Natural killer cell (primary cell): Measurements from ENCODE around the gene CCNI2. TPM values are rescaled to one million over a fixed set of nuclear protein-coding genes. Genes with fewer than 3 reads are reported as not detected.

Source experiments
- ATAC-seq, 3 donors: fragments of 150-1000 bp in 2 of 3; fragments of 200-7000 bp in 1 of 3; cut with Tn5 transposase; 1 replicate in 1 of 3; 2 replicates in 2 of 3; pipeline ENCODE4 v1.10.0; 2021; ENCODE audit warnings: mild to moderate bottlenecking in 2 of 3, moderate library complexity in 2 of 3
- DNase-seq, 2 donors: peaks; one replicate each; pipeline versions ENCODE4 v3.0.0 to v3.0.0-alpha.2; 2013 to 2021; ENCODE audit warnings: mixed read lengths in 1 of 2
- H3K27ac ChIP-seq: one replicate; pipeline ENCODE4 v1.5.1; 2013; ENCODE audit warnings: mild to moderate bottlenecking, low read length
- H3K27me3 ChIP-seq: one replicate; pipeline ENCODE4 v1.6.1; 2013; ENCODE audit warnings: low read length; ENCODE audit not compliant: control insufficient read depth, insufficient read depth
- H3K36me3 ChIP-seq: one replicate; pipeline ENCODE4 v1.6.1; 2013; ENCODE audit warnings: low read length; ENCODE audit not compliant: control insufficient read depth, insufficient read depth
- H3K4me1 ChIP-seq: one replicate; pipeline ENCODE4 v1.6.1; 2013; ENCODE audit warnings: low read length; ENCODE audit not compliant: control insufficient read depth, insufficient read depth
- H3K4me3 ChIP-seq: one replicate; pipeline ENCODE4 v1.5.1; 2013; ENCODE audit warnings: low read length
- H3K9me3 ChIP-seq: one replicate; pipeline ENCODE4 v1.6.1; 2013; ENCODE audit warnings: low read length; ENCODE audit not compliant: control insufficient read depth, insufficient read depth
- H3K27ac Mint-ChIP-seq, 2 donors: one replicate each; pipeline ENCODE4 v1.8.0; 2022; ENCODE audit warnings: mild to moderate bottlenecking in 2 of 2, mixed read lengths in 2 of 2, moderate library complexity in 1 of 2
- H3K27me3 Mint-ChIP-seq, 2 donors: one replicate each; pipeline ENCODE4 v1.8.0; 2022; ENCODE audit warnings: low read depth in 2 of 2, mixed read lengths in 2 of 2
- H3K36me3 Mint-ChIP-seq: one replicate; pipeline ENCODE4 v1.8.0; 2022; ENCODE audit warnings: mixed read lengths
- H3K4me1 Mint-ChIP-seq, 2 donors: one replicate each; pipeline ENCODE4 v1.8.0; 2022; ENCODE audit warnings: mixed read lengths in 2 of 2
- H3K4me3 Mint-ChIP-seq: one replicate; pipeline ENCODE4 v1.8.0; 2022; ENCODE audit warnings: mild to moderate bottlenecking, moderate library complexity, mixed read lengths
- H3K9me3 Mint-ChIP-seq, 2 donors: one replicate each; pipeline ENCODE4 v1.8.0; 2022; ENCODE audit warnings: mixed read lengths in 2 of 2
- WGBS: methylation state at CpG from one replicate; pipeline ENCODE4 v1.1.7; 2013; ENCODE audit warnings: missing lambda C conversion rate; ENCODE audit not compliant: insufficient coverage; 5-methylcytosine and 5-hydroxymethylcytosine counted together
- intact Hi-C: fragments of 100-400 bp; cut with micrococcal nuclease; formaldehyde crosslinking; loops from one replicate; pipeline ENCODE4 v1.14.2; 2022
- total RNA-seq, 4 donors: library from RNA; stranded (reverse); fragments of 120-200 nt in 1 of 4; gene quantifications; one replicate each; pipeline versions ENCODE4 v1.2.3 to v1.2.4, GENCODE V29; 2013 to 2022
- TF ChIP-seq, protein P1 (sequence below): fragments of 200-600 bp; IDR thresholded peaks from one replicate; pipeline ENCODE4 v1.8.0; 2022; ENCODE audit warnings: antibody characterized with exemption

CCNI2 gene
- total RNA-seq, 3 donors from 2014 or later (not counting 1 experiment from before 2014, with no cell fraction given), result 0.23 to 1.5 TPM; not detected in 1

DNA sequence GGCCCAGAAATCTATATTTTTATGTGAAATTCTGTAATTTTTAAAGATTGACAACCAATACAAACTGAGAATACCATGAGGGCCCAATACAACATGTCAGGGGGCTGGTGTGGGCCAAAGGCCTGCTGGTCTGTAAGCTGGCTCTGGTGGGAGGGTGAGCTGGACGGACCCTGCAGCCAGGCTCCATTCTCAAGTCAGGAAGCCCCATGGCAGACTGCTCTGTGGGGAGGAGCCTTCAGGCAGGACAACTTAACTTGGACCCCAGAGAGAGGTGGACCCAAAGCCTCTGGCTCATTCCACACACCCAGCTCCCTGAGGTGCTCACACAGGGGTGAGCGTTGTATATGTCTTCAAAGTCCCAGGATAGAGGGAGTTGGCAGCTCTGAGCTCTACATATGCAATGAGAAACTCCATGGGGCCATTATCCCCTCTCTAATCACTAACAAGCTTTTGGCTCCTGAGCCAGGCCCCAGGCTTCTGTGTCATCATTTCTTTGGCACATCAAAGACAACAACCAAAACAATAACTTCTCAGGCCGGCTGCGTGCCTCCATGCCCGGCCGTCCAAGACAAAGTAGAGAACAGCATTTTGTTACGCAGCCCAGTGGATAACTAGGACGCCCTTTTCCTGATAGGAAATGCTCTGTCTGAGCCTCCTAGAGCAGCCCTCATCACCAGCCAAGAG, 23.4 kb downstream of the CCNI2 start:
- no peak for DNase-seq
- Mint-ChIP-seq H3K27me3 (peaks cover 0 to 4% of the 10 kb centered on the region in 2 donors), H3K4me1 (peaks cover 0 to 6% of the 10 kb centered on the region in 2 donors), H3K4me3 (no peak overlapping the region), H3K27ac (no peak overlapping the region), H3K36me3 (no peaks in the 10 kb centered on the region), H3K9me3 (no peaks in the 10 kb centered on the region)
- WGBS, result 95% methylated on average over 8 of the region's 8 CpGs
- TF ChIP-seq, protein P1, sequence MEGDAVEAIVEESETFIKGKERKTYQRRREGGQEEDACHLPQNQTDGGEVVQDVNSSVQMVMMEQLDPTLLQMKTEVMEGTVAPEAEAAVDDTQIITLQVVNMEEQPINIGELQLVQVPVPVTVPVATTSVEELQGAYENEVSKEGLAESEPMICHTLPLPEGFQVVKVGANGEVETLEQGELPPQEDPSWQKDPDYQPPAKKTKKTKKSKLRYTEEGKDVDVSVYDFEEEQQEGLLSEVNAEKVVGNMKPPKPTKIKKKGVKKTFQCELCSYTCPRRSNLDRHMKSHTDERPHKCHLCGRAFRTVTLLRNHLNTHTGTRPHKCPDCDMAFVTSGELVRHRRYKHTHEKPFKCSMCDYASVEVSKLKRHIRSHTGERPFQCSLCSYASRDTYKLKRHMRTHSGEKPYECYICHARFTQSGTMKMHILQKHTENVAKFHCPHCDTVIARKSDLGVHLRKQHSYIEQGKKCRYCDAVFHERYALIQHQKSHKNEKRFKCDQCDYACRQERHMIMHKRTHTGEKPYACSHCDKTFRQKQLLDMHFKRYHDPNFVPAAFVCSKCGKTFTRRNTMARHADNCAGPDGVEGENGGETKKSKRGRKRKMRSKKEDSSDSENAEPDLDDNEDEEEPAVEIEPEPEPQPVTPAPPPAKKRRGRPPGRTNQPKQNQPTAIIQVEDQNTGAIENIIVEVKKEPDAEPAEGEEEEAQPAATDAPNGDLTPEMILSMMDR, result no peak
- Histone ChIP-seq H3K4me1 (no peaks in the 10 kb centered on the region), H3K27me3 (peaks cover 2% of the 10 kb centered on the region), H3K36me3 (no peaks in the 10 kb centered on the region), H3K4me3 (no peak overlapping the region), H3K9me3 (no peaks in the 10 kb centered on the region), H3K27ac (no peak overlapping the region)
- intact Hi-C loops, result no loop called here
- no peak for ATAC-seq

DNA sequence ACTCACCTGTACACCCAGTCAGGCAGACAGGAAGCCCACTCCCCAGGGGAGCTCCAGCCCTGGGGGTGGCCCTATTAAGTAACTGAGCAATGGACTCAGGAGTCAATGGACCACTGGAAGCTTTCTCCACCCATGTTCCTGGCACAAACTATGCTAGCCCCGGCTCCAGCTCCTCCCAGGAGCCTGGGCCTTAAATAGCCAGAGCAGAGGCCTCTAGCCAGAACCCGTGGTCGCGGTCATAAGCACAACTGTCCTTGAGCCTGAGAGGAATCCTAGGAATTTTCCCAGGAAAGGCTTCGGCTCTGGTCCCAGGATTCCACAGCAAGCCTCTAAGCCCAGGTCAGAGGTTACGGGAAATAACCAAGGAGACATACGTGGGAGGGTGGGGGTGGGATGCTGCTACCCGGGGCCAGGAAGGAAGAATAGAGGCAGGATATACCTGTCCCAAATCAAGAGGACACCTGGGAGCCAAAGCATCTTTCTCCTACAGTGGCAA, 24.3 kb downstream of the CCNI2 start:
- TF ChIP-seq, protein P1, result no peak
- intact Hi-C loops, result no loop called here
- Histone ChIP-seq H3K27me3 (peaks cover 3% of the 10 kb centered on the region), H3K36me3 (no peaks in the 10 kb centered on the region), H3K4me3 (no peak overlapping the region), H3K27ac (no peak overlapping the region), H3K9me3 (no peaks in the 10 kb centered on the region), H3K4me1 (peaks cover 6% of the 10 kb centered on the region)
- DNase-seq, result no peak
- Mint-ChIP-seq H3K27ac (no peak overlapping the region), H3K27me3 (peaks cover 0 to 4% of the 10 kb centered on the region in 2 donors), H3K4me3 (no peak overlapping the region), H3K4me1 (peaks cover 0 to 7% of the 10 kb centered on the region in 2 donors), H3K36me3 (no peaks in the 10 kb centered on the region), H3K9me3 (no peaks in the 10 kb centered on the region)
- 94% methylated on average over 8 of the region's 8 CpGs for WGBS
- ATAC-seq, result no peak

DNA sequence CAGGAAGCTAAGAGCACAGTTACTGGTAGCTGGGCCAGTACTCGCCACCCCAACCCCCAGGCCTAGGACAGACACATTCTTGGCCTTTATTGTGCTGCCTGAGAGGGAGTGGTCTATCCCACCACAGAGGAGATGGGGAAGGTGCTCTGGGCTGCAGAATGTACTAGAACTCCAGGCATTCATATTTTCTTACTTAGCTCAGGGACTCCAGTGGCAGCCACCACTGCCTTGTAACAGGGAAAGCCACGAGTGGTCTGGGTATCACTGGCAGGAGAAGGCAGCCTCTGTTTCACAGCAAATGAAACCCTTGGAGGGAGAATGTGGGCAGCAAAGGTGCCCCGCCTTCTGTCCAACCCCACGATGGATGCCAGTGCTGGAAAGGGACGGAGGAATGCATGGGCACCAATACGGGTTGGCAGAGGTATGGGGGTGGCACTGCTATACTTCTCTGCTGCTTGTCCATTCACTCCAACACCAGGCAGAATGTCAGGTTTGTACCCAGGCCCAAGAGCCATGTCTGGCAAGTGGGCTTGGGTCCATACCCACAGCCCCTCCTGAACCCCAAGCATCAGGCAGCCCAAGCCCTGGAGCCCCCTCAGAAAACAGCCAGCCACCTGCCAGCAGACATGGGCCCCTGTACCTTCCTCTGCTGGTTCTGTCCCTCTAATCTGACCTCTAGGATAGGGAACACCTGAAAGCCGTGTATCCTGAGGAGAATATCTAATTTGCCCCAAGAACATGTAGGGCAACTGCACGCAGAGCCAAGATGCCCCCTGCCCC, 25.3 kb downstream of the CCNI2 start:
- peaks cover 0 to 4% of the 10 kb centered on the region in 2 donors for H3K27me3 Mint-ChIP-seq
- DNase-seq, result no peak
- no peak overlapping the region for H3K4me3 Mint-ChIP-seq
- no peaks in the 10 kb centered on the region for H3K36me3 Mint-ChIP-seq
- H3K9me3 ChIP-seq, result no peaks in the 10 kb centered on the region
- H3K4me1 Mint-ChIP-seq, result peaks cover 0 to 7% of the 10 kb centered on the region in 2 donors
- no peak overlapping the region for H3K4me3 ChIP-seq
- no peaks in the 10 kb centered on the region for H3K36me3 ChIP-seq
- 87% methylated on average over 7 of the region's 8 CpGs for WGBS
- H3K9me3 Mint-ChIP-seq, result no peaks in the 10 kb centered on the region
- peaks cover 11% of the 10 kb centered on the region for H3K4me1 ChIP-seq
- no peak for ATAC-seq
- TF ChIP-seq, protein P1, result no peak
- no peak overlapping the region for H3K27ac Mint-ChIP-seq
- no peak overlapping the region for H3K27ac ChIP-seq
- H3K27me3 ChIP-seq, result peaks cover 7% of the 10 kb centered on the region
- intact Hi-C loops, result no loop called here
